Pons (tissue), 1 donor: ENCODE results near the gene KRT34.
"Not testable (repeated sequence)": the region's sequence is repeated elsewhere in the genome, so short reads cannot be mapped to it uniquely, and the experiment has no call there.

Experiments used
- DNase-seq: peaks from one replicate; pipeline ENCODE4 v3.0.0-alpha.2; 2016; ENCODE audit warnings: low spot score

Gene KRT34

GRCh38 chr17:41381943-41382342 is at the start of gene KRT34:
KRT34 (minus strand) TSS chr17:41382306; CDS start chr17:41382246, 60 bp downstream.
- not testable (repeated sequence) for DNase-seq

- not testable (repeated sequence) for DNase-seq
These were observed 48.3 kb upstream of the KRT34 start for GRCh38 chr17:41430376-41430775.

- no peak for DNase-seq
These were observed 47.6 kb upstream of the KRT34 start for GRCh38 chr17:41429667-41430066.

GRCh38 chr17:41428591-41429291 is 46.6 kb upstream of the KRT34 start:
- no peak for DNase-seq

GRCh38 chr17:41424111-41424635 is 42.1 kb upstream of the KRT34 start, which contains the start of gene KRT37:
KRT37 (minus strand) TSS chr17:41424585; CDS start chr17:41424523, 62 bp downstream.
- no peak for DNase-seq

- not testable (repeated sequence) for DNase-seq
These were observed 40.5 kb upstream of the KRT34 start for GRCh38 chr17:41422586-41422985.

GRCh38 chr17:41421617-41422016 is 39.5 kb upstream of the KRT34 start:
- DNase-seq: no peak

GRCh38 chr17:41421116-41421515 is 39.0 kb upstream of the KRT34 start:
- DNase-seq: no peak

- no peak for DNase-seq
These were observed 38.0 kb upstream of the KRT34 start for GRCh38 chr17:41420134-41420533.

GRCh38 chr17:41419716-41420115 is 37.6 kb upstream of the KRT34 start:
- DNase-seq: no peak

GRCh38 chr17:41418116-41418860 is 36.2 kb upstream of the KRT34 start:
- DNase-seq: no peak

GRCh38 chr17:41417576-41418015 is 35.5 kb upstream of the KRT34 start:
- DNase-seq: no peak

GRCh38 chr17:41417127-41417526 is 35.0 kb upstream of the KRT34 start:
- no peak for DNase-seq

- DNase-seq: no peak
These were observed 34.4 kb upstream of the KRT34 start for GRCh38 chr17:41416479-41416878.

- no peak for DNase-seq
These were observed 33.8 kb upstream of the KRT34 start for GRCh38 chr17:41415833-41416335.

GRCh38 chr17:41415411-41415810 is 33.3 kb upstream of the KRT34 start:
- no peak for DNase-seq

- no peak for DNase-seq
These were observed 31.9 kb upstream of the KRT34 start for GRCh38 chr17:41413982-41414381.

- no peak for DNase-seq
These were observed 31.3 kb upstream of the KRT34 start for GRCh38 chr17:41413353-41413957.

- no peak for DNase-seq
These were observed 29.1 kb upstream of the KRT34 start for GRCh38 chr17:41411072-41411840.

GRCh38 chr17:41407226-41407625 is 25.1 kb upstream of the KRT34 start:
- DNase-seq: no peak

- no peak for DNase-seq
These were observed 24.1 kb upstream of the KRT34 start for GRCh38 chr17:41406205-41406604.
